ENCODE results near the gene NLK.

The NLK gene

GRCh38 chr17:28043741-28044140 is 1.3 kb downstream of the NLK start:
- no peak overlapping the region for H3K9ac ChIP-seq (ENCODE audit: low read length)

GRCh38 chr17:28045304-28045703 is 2.8 kb downstream of the NLK start:
- Histone ChIP-seq H3K9me2 (replicated peaks; ENCODE audit: insufficient read depth, low read length) (no peaks in the 10 kb centered on the region), H3K27me3 (ENCODE audit: low read length) (no peaks in the 10 kb centered on the region), H2AFZ (ENCODE audit: low read depth, low read length, severe bottlenecking) (no peak overlapping the region), H3K79me2 (ENCODE audit: insufficient read depth, low read length) (peaks cover 75% of the 10 kb centered on the region), H3F3A (ENCODE audit: insufficient read depth) (peaks cover 5% of the 10 kb centered on the region; the same call in 1 of the 2 replicates), H3K4me3 (ENCODE audit: insufficient read depth, low read length, poor library complexity, severe bottlenecking) (no peak overlapping the region), H3K27ac (ENCODE audit: low read depth, low read length) (no peak overlapping the region), H4K20me1 (ENCODE audit: low read depth, low read length) (no peaks in the 10 kb centered on the region; the same call in 1 of the 2 replicates), H3K36me3 (ENCODE audit: low read length) (peaks cover 8% of the 10 kb centered on the region; the same call in 1 of the 2 replicates), H3K9me3 (ENCODE audit: insufficient read depth, low read length) (no peaks in the 10 kb centered on the region), H3K4me2 (ENCODE audit: low read depth, low read length, poor library complexity, severe bottlenecking) (peak overlapping the region; percentile 50), H3K9ac (ENCODE audit: low read length) (no peak overlapping the region)
- no peak for TF ChIP-seq CTCF (IDR thresholded peaks at IDR 0.05; ENCODE audit: insufficient read depth, low read length, poor library complexity, severe bottlenecking)
- no peak for TF ChIP-seq EZH2phosphoT487 (conservative IDR thresholded peaks at IDR 0.05; ENCODE audit: low read length)

More at GRCh38 chr17:28043741-28044140, 1.3 kb downstream of the NLK start:
- Histone ChIP-seq H3K9me3 (ENCODE audit: insufficient read depth, low read length) (no peaks in the 10 kb centered on the region), H3K36me3 (ENCODE audit: low read length) (peaks cover 8% of the 10 kb centered on the region; the same call in 1 of the 2 replicates), H4K20me1 (ENCODE audit: low read depth, low read length) (no peaks in the 10 kb centered on the region; the same call in 1 of the 2 replicates), H3F3A (ENCODE audit: insufficient read depth) (peaks cover 5% of the 10 kb centered on the region; the same call in 1 of the 2 replicates), H3K27me3 (ENCODE audit: low read length) (no peaks in the 10 kb centered on the region), H3K4me2 (ENCODE audit: low read depth, low read length, poor library complexity, severe bottlenecking) (peak overlapping the region; percentile 50), H2AFZ (ENCODE audit: low read depth, low read length, severe bottlenecking) (no peak overlapping the region), H3K4me3 (ENCODE audit: insufficient read depth, low read length, poor library complexity, severe bottlenecking) (no peak overlapping the region), H3K27ac (ENCODE audit: low read depth, low read length) (no peak overlapping the region), H3K79me2 (ENCODE audit: insufficient read depth, low read length) (peaks cover 60% of the 10 kb centered on the region), H3K9me2 (replicated peaks; ENCODE audit: insufficient read depth, low read length) (no peaks in the 10 kb centered on the region)
- TF ChIP-seq EZH2phosphoT487 (conservative IDR thresholded peaks at IDR 0.05; ENCODE audit: low read length) (no peak), CTCF (IDR thresholded peaks at IDR 0.05; ENCODE audit: insufficient read depth, low read length, poor library complexity, severe bottlenecking) (no peak)

GRCh38 chr17:28046034-28046825 is 3.8 kb downstream of the NLK start:
- Histone ChIP-seq H4K20me1 (ENCODE audit: low read depth, low read length) (no peaks in the 10 kb centered on the region; the same call in 1 of the 2 replicates), H3K9me2 (replicated peaks; ENCODE audit: insufficient read depth, low read length) (no peaks in the 10 kb centered on the region), H2AFZ (ENCODE audit: low read depth, low read length, severe bottlenecking) (no peak overlapping the region), H3K4me2 (ENCODE audit: low read depth, low read length, poor library complexity, severe bottlenecking) (peak overlapping the region; percentile 50), H3F3A (ENCODE audit: insufficient read depth) (no peaks in the 10 kb centered on the region), H3K36me3 (ENCODE audit: low read length) (peaks cover 8% of the 10 kb centered on the region; the same call in 1 of the 2 replicates), H3K79me2 (ENCODE audit: insufficient read depth, low read length) (peaks cover 84% of the 10 kb centered on the region), H3K9me3 (ENCODE audit: insufficient read depth, low read length) (no peaks in the 10 kb centered on the region), H3K27ac (ENCODE audit: low read depth, low read length) (no peak overlapping the region), H3K9ac (ENCODE audit: low read length) (no peak overlapping the region), H3K4me3 (ENCODE audit: insufficient read depth, low read length, poor library complexity, severe bottlenecking) (no peak overlapping the region), H3K27me3 (ENCODE audit: low read length) (no peaks in the 10 kb centered on the region)
- TF ChIP-seq CTCF (IDR thresholded peaks at IDR 0.05; ENCODE audit: insufficient read depth, low read length, poor library complexity, severe bottlenecking) (no peak), EZH2phosphoT487 (conservative IDR thresholded peaks at IDR 0.05; ENCODE audit: low read length) (no peak)

Measured in SU-DHL-6 (cell line).